Fibroblast of lung (primary cell): ENCODE data around the gene MFN2. TPM values are rescaled to one million over a fixed set of nuclear protein-coding genes. Genes with fewer than 3 reads are reported as not detected.
A peak's percentile ranks its signal among the peaks of the same experiment; 100 is the strongest.

Experiments
- DNase-seq, 2 donors: peaks; one replicate each; pipeline versions ENCODE4 v3.0.0 to v3.0.0-alpha.2; 2010; ENCODE audit warnings: low read depth in 2 of 2
- H2AFZ ChIP-seq: 2 replicates; pipeline ENCODE4 v1.5.1; 2012; ENCODE audit warnings: low read length, control low read depth, inconsistent platforms
- H3K27ac ChIP-seq: 2 replicates; pipeline ENCODE4 v1.5.1; 2011; ENCODE audit warnings: low read length, control low read depth; ENCODE audit not compliant: insufficient read depth
- H3K27me3 ChIP-seq: 2 replicates; pipeline ENCODE4 v1.5.1; 2011; ENCODE audit warnings: mild to moderate bottlenecking, low read length; ENCODE audit not compliant: control insufficient read depth, insufficient read depth
- H3K36me3 ChIP-seq: 2 replicates; pipeline ENCODE4 v1.5.1; 2011; ENCODE audit warnings: low read length; ENCODE audit not compliant: control insufficient read depth, insufficient read depth
- H3K4me1 ChIP-seq: 2 replicates; pipeline ENCODE4 v1.5.1; 2011; ENCODE audit warnings: low read length; ENCODE audit not compliant: control insufficient read depth, insufficient read depth; ENCODE audit errors: extremely low read depth
- H3K4me2 ChIP-seq: 2 replicates; pipeline ENCODE4 v1.5.1; 2011; ENCODE audit warnings: low read length, control low read depth; ENCODE audit not compliant: insufficient read depth; ENCODE audit errors: extremely low read depth
- H3K4me3 ChIP-seq, 4 experiments: fragments of 200-600 bp in 1 of 4; sonication (generic) in 1 of 4; replicated peaks in 1 of 4; 2 replicates each; pipeline ENCODE4 v1.5.1; 2011 to 2016; ENCODE audit warnings: low read length in 4 of 4, low read depth in 3 of 4, mild to moderate bottlenecking in 3 of 4, control low read depth in 2 of 4, inconsistent platforms in 1 of 4, mixed read lengths in 1 of 4; ENCODE audit not compliant: insufficient read depth in 1 of 4; ENCODE audit errors: control extremely low read depth in 1 of 4
- H3K79me2 ChIP-seq: 2 replicates; pipeline ENCODE4 v1.5.1; 2012; ENCODE audit warnings: mild to moderate bottlenecking, low read length, inconsistent platforms; ENCODE audit not compliant: control insufficient read depth, insufficient read depth
- H3K9ac ChIP-seq: 2 replicates; pipeline ENCODE4 v1.5.1; 2011; ENCODE audit warnings: mild to moderate bottlenecking, low read length, control low read depth; ENCODE audit not compliant: insufficient read depth
- H3K9me3 ChIP-seq: 2 replicates; pipeline ENCODE4 v1.5.1; 2012; ENCODE audit warnings: low read depth, low read length; ENCODE audit not compliant: control insufficient read depth, insufficient read depth
- H4K20me1 ChIP-seq: 2 replicates; pipeline ENCODE4 v1.5.1; 2011; ENCODE audit warnings: low read length; ENCODE audit not compliant: control insufficient read depth, insufficient read depth; ENCODE audit errors: extremely low read depth
- EZH2 ChIP-seq: IDR thresholded peaks from 2 replicates; pipeline ENCODE4 v1.5.1; 2012; ENCODE audit warnings: low read length, control low read depth, mild to moderate bottlenecking; ENCODE audit errors: missing control alignments
- polyA plus RNA-seq, 2 donors: library from polyadenylated mRNA; depleted of rRNA in 1 of 2; stranded (reverse) in 1 of 2; unstranded in 1 of 2; fragments of >200 nt; gene quantifications; 2 replicates each; pipeline ENCODE4 v1.2.1, GENCODE V29; 2011 to 2012; ENCODE audit warnings: missing spikeins in 1 of 2
- total RNA-seq: library from RNA; depleted of rRNA; stranded (reverse); fragments of >200 nt; gene quantifications from 2 replicates; pipeline ENCODE4 v1.2.1, GENCODE V29; 2014
- TF ChIP-seq, protein P1 (sequence below), 2 donors: IDR thresholded peaks in 1 of 2; conservative IDR thresholded peaks in 1 of 2; 1 replicate in 1 of 2; 2 replicates in 1 of 2; pipeline ENCODE4 v1.5.1; 2011 to 2012; ENCODE audit warnings: low read length in 2 of 2, control low read depth in 1 of 2, inconsistent platforms in 1 of 2, low read depth in 1 of 2, mild to moderate bottlenecking in 1 of 2

The MFN2 gene
- total and polyA plus RNA-seq, 2 donors (not counting 1 experiment from before 2014, with no cell fraction given), result 50.6 to 52.5 TPM

DNA sequence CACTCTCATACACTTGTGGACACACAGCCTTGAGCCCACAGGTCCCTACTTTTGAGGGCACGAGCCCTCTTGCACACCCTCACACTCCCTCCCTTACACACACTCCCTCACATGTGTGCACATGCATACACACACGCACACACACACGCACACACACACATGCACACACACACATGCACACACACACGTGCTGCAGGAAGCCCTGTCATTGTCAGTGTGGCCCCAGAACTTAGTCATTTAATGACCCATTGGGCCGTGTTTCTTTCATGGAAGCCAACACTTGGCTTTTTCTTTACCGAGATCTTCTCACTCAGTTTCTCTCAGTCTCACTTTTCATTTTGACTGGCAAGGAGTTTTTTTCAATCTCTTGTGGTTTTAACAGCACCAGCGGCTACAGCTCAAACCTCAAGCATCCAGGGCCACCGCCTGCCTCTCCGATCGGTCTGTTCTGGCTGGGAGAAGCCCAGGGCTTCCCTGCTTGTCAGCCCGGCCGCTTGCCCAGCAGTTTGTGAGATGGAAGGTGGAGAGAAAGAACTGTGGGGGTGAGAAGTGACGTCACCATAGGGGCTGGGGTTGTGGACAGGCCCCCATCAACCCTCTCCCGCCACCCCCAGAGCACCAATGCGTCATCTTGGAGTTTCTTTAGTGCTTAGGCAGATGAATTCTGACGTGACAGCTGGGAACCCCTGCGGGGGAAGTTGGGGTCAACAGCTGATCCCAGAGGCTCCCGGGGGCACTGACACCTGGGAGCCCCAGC, 67.1 kb downstream of the MFN2 start:
- no peak overlapping the region for H3K27ac ChIP-seq
- no peaks in the 10 kb centered on the region for H3K9me3 ChIP-seq
- peaks cover 4% of the 10 kb centered on the region for H3K27me3 ChIP-seq
- peak overlapping the region; percentile 5 for H3K4me2 ChIP-seq
- peaks cover 3% of the 10 kb centered on the region for H3K4me1 ChIP-seq
- no peak overlapping the region for H3K4me3 ChIP-seq
- TF ChIP-seq, protein P1, sequence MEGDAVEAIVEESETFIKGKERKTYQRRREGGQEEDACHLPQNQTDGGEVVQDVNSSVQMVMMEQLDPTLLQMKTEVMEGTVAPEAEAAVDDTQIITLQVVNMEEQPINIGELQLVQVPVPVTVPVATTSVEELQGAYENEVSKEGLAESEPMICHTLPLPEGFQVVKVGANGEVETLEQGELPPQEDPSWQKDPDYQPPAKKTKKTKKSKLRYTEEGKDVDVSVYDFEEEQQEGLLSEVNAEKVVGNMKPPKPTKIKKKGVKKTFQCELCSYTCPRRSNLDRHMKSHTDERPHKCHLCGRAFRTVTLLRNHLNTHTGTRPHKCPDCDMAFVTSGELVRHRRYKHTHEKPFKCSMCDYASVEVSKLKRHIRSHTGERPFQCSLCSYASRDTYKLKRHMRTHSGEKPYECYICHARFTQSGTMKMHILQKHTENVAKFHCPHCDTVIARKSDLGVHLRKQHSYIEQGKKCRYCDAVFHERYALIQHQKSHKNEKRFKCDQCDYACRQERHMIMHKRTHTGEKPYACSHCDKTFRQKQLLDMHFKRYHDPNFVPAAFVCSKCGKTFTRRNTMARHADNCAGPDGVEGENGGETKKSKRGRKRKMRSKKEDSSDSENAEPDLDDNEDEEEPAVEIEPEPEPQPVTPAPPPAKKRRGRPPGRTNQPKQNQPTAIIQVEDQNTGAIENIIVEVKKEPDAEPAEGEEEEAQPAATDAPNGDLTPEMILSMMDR (conservative IDR thresholded peaks at IDR 0.05 in 1 of 2, IDR thresholded peaks at IDR 0.05 in 1 of 2; ENCODE audit: low read depth in 1 of 2, low read length in 2 of 2), result no peak
- TF ChIP-seq EZH2, result no peak
- no peaks in the 10 kb centered on the region for H3K36me3 ChIP-seq
- no peaks in the 10 kb centered on the region for H4K20me1 ChIP-seq
- peak; percentile 31 to 87 for DNase-seq
- H3K79me2 ChIP-seq, result no peaks in the 10 kb centered on the region
- no peak overlapping the region for H2AFZ ChIP-seq
- no peak overlapping the region for H3K9ac ChIP-seq

DNA sequence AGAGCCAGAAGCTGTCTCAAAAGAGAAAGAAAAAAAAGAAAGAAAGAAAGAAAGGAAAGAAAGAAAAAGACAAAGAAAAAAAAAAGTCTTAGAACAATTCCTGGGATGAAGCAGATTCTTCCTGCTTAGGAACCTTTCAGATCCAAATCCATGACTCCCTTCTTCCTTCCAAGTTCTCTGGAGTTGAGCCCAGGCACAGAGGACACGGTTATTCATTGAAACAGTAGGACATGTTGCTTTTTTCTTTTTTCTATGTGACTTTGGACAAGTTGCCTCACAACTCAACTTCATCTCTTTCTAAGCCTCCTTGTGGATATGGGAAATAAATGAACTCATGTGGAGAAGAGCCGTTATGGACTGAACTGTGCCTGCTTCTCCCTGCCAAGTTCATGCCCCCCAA, 68.1 kb downstream of the MFN2 start:
- Histone ChIP-seq H3K79me2 (no peaks in the 10 kb centered on the region), H3K4me2 (no peak overlapping the region), H3K36me3 (no peaks in the 10 kb centered on the region), H3K27me3 (peaks cover 4% of the 10 kb centered on the region), H3K9ac (no peak overlapping the region), H3K4me1 (peaks cover 4% of the 10 kb centered on the region), H2AFZ (no peak overlapping the region), H3K27ac (no peak overlapping the region), H3K4me3 (no peak overlapping the region), H4K20me1 (no peaks in the 10 kb centered on the region), H3K9me3 (no peaks in the 10 kb centered on the region)
- TF ChIP-seq, protein P1 (conservative IDR thresholded peaks at IDR 0.05 in 1 of 2, IDR thresholded peaks at IDR 0.05 in 1 of 2; ENCODE audit: low read depth in 1 of 2, low read length in 2 of 2), result no peak
- no peak for TF ChIP-seq EZH2
- no peak for DNase-seq

DNA sequence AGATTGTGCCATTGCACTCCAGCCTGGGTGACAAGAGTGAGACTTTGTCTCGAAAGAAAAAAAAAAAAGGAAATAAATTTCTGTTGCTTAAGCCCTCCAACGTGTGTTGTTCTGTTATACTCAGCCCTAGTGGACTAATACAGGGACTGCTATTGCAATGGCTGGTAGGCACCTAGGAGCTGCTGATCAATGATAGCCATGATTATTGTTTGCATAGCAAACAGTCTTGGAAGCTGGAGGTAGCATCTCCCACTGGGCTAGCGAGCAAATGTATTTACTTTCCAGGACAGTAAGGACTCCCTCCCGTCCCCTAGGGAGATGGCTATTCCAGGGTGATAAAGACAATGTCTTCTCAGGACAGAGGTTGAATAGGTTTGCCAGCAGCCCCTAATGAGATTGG, 69.4 kb downstream of the MFN2 start:
- no peaks in the 10 kb centered on the region for H4K20me1 ChIP-seq
- H3K79me2 ChIP-seq, result no peaks in the 10 kb centered on the region
- peaks cover 4% of the 10 kb centered on the region for H3K27me3 ChIP-seq
- H3K4me2 ChIP-seq, result no peak overlapping the region
- H3K4me3 ChIP-seq, result no peak overlapping the region
- no peak overlapping the region for H2AFZ ChIP-seq
- H3K4me1 ChIP-seq, result peaks cover 4% of the 10 kb centered on the region
- no peaks in the 10 kb centered on the region for H3K36me3 ChIP-seq
- H3K9ac ChIP-seq, result no peak overlapping the region
- no peaks in the 10 kb centered on the region for H3K9me3 ChIP-seq
- no peak for DNase-seq
- H3K27ac ChIP-seq, result no peak overlapping the region
- no peak for TF ChIP-seq EZH2
- TF ChIP-seq, protein P1 (conservative IDR thresholded peaks at IDR 0.05 in 1 of 2, IDR thresholded peaks at IDR 0.05 in 1 of 2; ENCODE audit: low read depth in 1 of 2, low read length in 2 of 2), result no peak
